HG03571 (cell line): ENCODE measurements around the gene ZSCAN25.
"Not testable (repeated sequence)": the region's sequence is repeated elsewhere in the genome, so short reads cannot be mapped to it uniquely, and the experiment has no call there.

Source experiments
- ATAC-seq: cut with Tn5 transposase; IDR thresholded peaks from one replicate; pipeline ENCODE4 v1.9.1; 2021; ENCODE audit not compliant: unreplicated experiment

The ZSCAN25 gene

DNA sequence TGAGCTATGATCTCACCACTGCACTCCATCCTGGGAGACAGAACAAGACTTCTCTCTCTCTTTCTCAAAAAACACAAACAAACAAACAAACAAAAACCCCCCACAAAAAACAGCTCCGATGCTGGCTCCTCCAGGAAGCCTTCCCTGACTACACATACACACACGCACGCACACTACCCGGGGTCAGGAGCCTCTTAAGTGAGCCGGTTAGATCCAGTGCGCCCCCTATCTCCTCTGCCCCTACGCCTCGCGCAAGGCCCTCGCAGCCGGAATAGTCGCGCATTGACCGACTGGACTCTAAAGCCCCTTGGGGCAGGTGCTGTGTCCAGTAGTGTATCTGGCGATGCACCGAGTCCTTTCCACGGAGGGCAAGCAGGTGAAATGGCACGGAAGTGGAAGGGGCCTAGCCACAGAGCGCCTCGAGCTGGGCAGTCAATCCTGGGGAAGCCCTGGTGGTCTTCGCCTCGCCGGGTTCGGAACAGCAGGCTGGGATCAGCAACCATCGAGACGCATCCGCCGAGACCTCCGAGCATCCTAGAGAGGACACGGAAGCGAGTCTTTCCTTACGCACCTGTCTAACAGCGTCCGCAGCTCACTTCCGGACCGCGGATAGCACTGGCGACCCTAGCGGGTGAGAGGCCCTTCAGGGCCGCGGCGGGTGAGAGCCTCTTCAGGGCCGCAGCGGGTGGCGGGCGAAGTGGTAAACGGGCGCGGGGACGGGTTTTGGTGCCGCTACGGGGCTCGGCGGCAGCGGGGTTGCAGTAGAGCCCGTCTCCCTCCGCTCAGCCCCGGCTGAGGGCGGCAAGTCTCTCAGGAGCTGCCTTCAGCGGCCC lies at the start of gene ZSCAN25:
Gene ZSCAN25, plus strand, starts transcription at position 588 of the 833 bp plus-strand sequence. CDS start 2,661 bp downstream, outside the sequence.
- peak; percentile 95 for ATAC-seq

DNA sequence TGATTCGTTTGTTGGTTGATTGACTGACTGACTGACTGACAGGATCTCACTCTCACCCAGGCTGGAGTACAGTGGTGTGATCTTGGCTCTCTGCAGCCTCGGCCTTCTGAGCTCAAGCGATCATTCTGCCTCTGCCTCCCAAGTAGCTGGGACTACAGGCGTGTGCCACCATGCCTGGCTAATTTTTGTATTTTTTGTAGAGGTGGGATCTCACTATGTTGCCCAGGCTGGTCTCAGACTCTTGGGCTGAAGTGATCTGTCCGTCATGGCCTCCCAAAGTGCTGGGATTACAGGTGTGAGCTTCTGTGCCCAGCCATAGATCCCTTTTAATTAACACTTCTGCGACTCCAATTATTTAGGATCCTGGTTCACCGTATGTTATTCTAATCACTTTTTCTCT lies 48.0 kb upstream of the ZSCAN25 start:
- ATAC-seq = not testable (repeated sequence)

DNA sequence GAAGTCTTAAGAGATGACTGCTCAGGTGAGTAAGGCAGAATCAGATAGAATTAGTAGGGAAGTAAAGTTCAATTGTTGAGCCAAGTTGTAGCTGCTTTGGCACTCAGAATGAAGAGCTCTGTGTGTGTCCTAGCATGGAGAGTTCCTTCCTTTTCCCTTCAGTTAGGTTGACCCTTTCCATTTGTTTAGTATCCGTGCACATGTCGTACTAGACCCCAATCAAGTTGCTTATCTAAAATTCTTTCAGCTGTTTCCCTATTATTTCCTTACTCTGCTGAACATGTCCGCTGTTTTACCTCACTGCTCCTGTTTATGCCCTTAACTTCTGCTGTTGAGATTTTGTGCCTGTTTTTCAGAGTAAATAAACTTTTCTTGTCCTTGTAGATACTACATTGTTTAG lies 45.0 kb upstream of the ZSCAN25 start:
- ATAC-seq = no peak

DNA sequence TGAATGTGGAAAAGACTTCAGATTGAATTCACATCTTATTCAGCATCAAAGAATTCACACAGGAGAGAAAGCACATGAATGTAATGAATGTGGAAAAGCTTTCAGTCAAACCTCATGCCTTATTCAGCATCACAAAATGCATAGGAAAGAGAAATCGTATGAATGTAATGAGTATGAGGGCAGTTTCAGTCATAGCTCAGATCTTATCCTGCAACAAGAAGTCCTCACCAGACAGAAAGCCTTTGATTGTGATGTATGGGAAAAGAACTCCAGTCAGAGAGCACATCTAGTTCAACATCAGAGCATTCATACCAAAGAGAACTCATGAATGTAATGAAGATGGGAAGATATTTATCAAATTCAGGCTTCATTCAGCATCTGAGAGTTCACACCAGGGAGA lies 43.5 kb upstream of the ZSCAN25 start:
- ATAC-seq = no peak

DNA sequence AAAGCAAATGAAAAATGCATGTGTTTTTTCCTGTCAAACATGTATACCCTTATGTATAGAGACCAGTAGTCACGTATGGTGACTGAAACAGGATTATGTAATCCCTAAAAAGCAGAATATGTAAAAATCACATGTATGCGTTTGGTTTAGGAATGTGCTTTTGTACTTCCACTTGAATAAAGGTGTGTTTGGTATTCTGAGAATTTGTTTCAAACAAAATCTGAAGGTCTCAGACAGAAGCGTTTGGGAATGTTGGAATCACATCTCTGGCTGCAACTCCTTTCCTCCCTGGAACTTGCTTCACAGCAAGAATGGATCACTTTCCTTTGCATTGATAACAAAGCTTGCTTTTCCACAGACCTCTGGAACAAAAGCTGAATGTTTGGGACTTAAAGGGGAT lies 40.5 kb upstream of the ZSCAN25 start:
- no peak for ATAC-seq

DNA sequence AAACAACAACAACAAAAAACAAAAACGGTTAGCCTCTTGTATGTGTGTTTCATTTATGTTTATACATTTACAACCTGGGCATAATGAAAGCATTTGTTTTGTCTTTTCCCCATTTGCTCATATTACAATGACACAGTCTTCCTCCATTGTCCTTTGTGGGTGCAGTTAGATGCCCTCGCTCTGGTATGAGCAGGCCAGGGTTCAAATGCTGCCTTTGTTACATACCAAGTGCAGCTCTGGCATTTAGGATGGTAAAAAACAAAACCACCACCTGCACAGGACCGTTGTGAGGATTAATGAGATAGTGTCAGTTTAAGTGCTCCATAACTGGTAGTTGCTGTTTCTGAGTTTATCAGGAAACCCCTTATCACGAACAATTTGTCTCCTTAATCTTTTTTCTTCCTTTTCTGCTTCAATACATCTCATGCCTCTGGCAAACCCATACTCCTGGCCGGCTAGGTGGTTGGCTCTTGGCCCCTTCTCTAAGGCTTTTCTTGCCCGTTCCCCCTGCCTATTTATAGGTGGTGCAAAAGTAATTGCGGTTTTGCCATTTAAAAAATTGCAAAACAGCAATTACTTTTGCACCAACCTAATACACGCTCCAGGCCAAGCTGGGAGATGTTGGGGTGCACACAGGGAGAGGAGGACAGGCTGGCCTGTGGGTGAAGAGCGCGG lies 37.3 kb upstream of the ZSCAN25 start:
- ATAC-seq = no peak

DNA sequence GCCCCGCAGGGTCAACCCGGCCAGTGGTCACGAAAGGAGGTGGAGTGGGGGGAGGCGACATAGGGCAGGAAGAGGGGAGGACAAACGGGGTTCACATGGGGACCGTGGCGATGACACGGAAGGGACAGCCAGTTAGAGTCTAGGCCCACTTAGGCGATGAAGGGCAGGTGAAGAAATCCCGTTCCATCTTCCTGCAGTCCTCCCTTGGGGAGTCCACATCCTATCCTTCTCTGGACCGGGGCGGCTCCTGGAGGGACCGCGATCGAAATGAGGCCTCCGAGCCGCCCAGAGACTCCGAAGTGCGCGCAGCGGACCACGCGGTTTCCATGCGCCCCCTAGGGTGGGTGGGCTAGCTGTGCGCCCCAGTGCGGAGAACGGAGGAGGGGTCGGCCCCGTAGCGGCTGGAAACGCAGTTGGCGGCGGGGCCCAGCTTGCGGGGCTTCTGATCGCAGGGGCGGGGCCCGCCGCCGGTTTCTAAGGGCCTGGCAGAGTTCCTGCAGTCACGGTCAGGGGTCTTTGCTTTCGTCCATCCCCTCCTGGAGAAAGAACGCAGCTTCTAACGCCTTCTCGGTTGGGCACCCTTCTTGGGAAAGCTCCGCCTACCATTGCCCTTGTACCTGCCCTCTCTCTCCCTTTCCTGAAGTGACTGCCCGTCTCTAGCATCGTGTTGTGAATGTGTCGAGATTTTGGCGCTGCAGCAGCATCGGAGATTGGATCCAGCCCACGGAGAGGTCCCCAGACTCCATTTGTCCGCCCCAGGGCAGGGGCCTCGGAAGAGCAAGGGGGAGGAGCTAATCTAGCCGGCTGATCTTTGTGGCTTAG lies 36.6 kb upstream of the ZSCAN25 start:
- ATAC-seq = no peak

DNA sequence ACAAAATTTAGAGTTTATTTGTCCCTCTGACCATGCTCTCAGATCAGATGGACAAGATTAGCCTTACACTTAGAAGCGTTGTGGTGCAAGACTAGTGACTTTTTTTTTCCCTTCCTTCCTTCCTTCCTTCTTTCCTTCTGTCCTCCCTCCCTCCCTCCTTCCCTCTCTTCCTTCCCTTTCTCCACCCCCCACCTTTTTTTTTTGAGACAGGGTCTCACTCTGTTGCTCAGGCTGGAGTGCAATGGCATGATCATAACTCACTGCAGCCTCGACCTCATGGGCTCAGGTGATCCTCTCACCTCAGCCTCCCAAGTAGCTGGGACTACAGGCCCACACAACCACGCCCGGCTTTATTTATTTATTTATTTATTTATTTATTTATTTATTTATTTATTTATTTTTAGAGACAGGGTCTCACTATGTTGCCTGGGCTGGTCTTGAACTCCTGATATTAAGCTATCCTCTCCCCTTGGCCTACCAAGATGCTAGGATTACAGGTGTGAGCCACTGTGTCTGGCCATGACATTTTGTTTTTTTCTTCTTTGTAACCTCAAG lies 35.9 kb upstream of the ZSCAN25 start:
- not testable (repeated sequence) for ATAC-seq

DNA sequence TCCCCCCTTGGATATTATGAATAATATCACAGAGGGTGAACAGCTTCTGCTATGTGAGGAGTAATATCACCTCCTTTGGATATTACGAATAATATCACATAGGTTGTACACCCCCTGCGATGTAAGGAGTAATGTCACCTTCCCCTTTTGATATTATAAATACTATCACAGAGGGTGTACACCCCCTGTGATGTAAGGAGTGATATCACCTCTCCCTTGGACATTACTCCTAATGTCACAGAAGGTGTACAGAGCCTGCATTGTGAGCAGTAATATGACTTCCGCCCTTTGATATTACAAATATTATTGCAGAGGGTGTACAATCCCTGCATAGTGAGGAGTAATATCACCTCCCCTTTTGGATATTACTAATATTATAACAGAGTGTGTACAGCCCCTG lies 27.9 kb upstream of the ZSCAN25 start:
- no peak for ATAC-seq

DNA sequence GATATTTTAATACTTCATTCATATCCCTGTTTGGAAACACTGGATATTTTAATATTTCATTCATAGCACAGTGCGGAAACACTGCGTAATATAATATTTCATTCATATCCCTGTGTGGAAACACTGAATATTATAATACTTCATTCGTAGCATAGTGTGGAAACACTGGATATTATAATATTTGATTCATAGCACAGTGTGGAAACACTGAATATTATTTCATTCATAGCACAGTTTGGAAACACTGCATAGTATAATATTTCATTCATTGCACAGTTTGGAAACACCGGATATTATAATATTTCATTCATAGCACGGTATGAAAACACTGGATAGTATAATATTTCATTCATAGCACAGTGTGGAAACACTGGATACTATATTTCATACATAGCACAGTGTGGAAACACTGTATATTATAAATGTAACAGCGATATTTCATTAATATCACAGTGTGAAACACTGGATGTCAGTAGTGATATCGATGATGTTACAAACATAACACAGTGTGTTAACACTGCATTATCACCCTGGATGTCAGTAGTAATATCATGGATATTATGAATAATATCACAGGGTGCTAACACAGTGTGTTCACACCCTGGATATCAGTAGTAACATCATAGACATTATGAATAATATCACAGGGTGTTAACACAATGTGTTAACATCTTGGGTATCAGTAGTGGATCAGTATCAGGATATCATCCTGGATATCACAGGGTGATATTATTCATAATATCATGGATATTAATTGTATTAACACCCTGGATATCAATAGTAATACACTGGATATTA lies 21.6 kb upstream of the ZSCAN25 start:
- ATAC-seq = no peak

DNA sequence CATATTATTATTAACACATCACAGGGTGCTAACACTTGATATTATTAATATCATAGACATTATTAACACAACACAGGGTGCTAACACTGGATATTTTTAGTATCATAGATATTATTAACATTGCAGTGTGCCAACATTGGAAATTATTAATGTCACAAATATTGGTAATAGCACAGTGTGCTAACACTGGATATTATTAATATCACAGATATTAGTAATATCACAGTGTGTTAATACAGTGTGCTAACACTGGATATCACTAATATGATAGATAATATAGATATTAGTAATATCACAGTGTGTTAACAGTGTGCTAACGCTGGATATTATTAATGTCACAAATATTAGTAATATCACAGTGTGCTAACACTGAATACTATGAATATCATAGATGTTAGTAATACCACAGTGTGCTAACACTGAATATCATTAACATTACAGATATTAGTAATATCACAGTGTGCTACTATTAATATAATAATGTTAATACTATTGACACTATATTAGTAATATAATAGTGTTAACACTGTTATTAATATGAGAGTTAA lies 20.3 kb upstream of the ZSCAN25 start:
- no peak for ATAC-seq

DNA sequence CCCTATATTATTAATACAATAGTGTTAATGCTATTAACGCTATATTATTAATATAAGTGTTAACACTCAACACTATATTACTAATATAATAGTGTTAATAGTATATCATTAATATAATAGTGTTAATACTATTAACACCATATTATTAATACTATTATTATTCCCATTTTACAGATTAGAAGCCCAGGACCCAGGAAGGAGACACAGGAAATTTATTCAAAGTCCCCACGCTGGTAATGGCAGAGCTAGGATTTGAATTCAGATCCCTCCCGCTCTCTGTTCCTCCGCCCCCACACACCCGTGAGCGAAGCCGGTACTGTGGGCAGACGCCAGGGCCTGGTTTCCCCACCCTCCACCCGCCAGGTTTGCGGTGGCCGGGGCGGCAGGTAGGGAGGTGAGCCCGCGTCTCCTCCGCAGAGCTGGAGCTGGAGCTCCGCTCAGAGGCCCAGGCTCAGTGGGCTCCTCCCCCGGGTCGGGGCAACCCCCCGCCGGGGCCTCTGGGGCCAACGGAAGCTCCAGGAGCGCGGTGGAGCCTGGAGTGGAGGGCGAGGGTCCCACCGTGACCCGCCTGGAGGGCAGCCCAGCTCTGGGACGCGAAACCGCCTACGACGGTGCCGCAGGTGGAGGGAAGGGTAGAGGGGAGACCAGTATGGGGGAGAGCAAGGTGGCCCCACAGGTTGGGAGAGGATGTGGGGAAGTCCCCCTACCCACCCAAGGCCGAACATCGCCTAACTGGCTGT lies 18.8 kb upstream of the ZSCAN25 start, which contains the start of gene TMEM225B:
Gene TMEM225B, plus strand, starts transcription at position 506 of the 740 bp plus-strand sequence. CDS start 6,122 bp downstream, outside the sequence.
- no peak for ATAC-seq

DNA sequence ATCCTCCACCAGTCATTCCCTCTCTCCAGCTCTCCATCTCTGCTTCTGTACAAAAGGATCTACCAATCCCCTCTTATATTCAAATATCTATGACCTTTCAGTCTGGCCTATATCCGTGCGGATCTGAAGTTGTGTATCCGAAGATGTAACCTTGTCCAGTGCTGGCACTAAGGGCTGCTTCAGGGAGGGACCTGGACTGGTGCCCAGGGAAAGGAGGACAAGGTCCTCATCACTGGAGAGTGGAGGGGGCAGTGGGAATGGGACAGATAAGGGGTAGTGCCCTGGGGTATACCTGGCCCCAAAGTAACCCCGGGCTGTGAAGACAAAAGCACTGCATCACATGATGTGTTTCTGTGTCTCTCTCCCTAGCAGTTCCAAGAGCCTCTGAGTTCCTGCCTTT lies 16.9 kb upstream of the ZSCAN25 start:
- no peak for ATAC-seq

DNA sequence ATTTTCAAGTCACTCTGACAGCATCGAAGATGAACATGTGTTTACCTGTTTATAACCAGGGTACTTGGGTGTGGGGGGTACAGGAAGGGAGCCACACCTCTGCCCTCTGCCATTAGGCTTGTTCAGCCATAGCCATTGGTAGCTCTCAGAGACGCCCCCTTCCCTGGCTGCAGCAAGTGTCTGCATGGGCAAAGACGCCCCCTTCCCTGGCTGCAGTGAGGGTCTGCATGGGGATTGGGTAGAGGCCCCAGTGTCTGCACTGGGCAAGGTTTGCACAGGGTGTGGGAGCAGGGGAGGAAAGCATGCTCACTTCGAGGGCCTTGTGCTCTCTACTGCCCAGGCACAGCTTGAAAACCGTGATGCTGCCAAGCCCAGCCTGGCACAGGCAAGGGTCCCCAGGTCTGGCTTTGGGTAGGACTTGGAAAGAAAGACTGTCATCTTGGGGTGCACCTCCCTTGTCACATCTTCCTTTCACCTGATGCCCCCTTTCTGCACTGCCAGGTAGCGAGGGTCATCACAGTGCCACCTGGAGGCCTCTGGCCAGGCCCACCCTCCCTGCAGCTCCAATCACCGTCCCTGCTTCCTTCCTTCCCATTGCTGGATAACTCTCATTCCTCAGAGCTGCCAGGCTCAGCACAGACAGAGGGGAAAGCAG lies 15.0 kb upstream of the ZSCAN25 start:
- ATAC-seq = no peak

DNA sequence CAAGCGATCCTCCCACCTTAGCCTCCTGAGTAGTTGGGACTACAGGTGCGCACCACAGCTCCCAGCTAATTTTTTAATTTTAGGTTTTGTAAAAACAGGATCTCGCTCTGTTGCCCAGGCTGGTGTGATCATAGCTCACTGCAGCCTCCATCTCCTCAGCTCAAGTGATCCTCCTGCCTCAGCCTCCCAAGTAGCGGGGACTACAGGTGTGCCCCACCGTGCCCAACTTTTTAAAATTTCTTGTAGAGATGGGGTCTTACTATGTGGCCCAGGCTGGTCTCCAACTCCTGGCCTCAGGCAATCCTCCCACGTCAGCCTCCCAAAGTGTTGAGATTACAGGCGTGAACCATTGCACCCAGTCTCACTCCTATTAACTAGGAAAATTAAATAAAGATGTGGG lies 11.2 kb upstream of the ZSCAN25 start:
- ATAC-seq = no peak

DNA sequence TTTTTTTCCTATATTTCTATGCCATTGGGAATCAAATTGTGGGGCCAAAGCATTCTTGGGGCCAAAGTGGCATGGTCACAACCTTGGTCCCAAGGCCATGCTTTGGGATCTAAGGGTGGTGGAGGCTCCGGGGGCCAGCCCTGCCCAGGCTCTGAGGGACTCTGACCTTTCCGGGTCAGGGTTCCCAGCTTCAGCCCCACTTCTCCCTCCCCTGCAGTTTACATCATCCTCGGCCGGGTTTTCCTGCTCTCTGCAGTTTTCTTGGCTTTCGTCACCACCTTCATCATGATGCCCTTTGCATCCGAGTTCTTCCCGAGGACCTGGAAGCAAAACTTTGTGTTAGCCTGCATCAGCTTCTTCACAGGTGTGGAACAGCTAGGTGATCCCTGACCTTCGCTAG lies 10.2 kb upstream of the ZSCAN25 start:
- no peak for ATAC-seq

DNA sequence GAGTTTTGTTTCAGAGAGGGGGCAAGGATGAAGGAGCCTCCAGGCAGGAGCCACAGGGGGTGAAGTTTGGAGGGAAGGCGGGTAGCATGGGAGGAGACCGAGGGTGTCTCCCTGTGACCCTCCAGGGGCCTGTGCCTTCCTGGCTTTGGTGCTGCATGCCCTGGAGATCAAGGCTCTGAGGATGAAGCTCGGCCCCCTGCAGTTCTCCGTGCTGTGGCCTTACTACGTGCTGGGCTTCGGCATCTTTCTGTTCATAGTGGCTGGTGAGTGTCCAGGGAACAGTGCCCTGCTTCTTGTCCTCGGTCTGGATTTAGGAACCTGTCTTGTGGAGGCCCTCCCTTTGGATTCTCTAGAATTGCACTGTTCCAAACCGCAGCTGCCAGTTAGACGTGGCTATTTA lies 9.2 kb upstream of the ZSCAN25 start:
- no peak for ATAC-seq

DNA sequence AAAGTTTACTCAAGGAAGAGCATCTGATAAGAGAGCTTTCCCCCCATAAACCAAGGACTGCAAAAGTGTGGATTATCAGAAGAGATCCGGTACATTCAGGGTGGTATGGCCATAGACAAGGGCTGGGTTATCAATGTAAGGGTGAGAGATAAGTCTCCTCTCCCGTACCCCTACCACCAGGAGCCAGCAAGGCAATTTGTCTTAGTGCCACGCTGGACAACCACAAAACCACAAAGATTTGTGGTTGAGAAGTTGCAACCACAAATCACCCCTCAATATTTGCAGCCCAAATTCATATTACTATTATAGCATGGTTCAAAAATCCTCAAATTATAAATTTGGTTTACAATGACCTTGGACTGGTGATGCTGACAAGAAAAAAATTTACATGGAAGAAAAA lies 2.3 kb upstream of the ZSCAN25 start:
- no peak for ATAC-seq

DNA sequence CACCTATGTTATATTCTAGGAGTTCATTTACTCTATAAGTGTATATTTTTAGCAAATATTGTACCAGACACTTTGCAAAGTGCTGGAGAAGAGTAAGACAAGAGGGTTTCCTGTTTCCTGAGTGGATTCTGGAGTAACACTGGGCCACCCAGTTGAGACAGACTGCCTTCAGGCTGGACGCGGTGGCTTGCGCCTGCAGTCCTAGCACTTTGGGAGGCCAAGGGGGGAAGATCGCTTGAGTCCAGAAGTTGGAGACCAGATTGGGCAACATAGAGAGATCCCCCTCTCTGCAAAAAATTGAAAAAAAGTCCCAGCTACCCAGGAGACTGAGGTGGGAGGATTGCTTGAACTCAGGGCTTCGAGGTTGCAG lies 772 bp upstream of the ZSCAN25 start:
- ATAC-seq = no peak
